Lower leg skin (tissue), 4 donors: ENCODE measurements around the gene DCDC2B. TPM values are rescaled to one million over a fixed set of nuclear protein-coding genes. Genes with fewer than 3 reads are reported as not detected.

Source experiments
- DNase-seq, 2 donors: peaks; one replicate each; pipeline ENCODE4 v3.0.0-alpha.2; 2019; ENCODE audit warnings: low spot score in 2 of 2
- H3K4me3 ChIP-seq: fragments of 200-600 bp; sonication (generic); 2 replicates; pipeline ENCODE4 v1.5.1; 2017; ENCODE audit warnings: mild to moderate bottlenecking, low read depth; ENCODE audit not compliant: poor library complexity, severe bottlenecking
- POLR2A ChIP-seq, 2 donors: fragments of 450-650 bp; IDR thresholded peaks; one replicate each; pipeline ENCODE4 v1.6.1; 2016 to 2017; ENCODE audit warnings: antibody characterized with exemption in 2 of 2, mild to moderate bottlenecking in 1 of 2, moderate library complexity in 1 of 2
- WGBS, 2 donors: methylation state at CpG; one replicate each; pipeline ENCODE4 v1.1.5; 2018; 5-methylcytosine and 5-hydroxymethylcytosine counted together
- intact Hi-C: fragments of 100-400 bp; cut with DNase I; formaldehyde crosslinking; loops from one replicate; pipeline ENCODE4 v1.15.0; 2023; ENCODE audit warnings: low total_unique reads
- total RNA-seq, 4 donors: library from RNA; depleted of rRNA; stranded (reverse); fragments of >200 nt; gene quantifications; one replicate each; pipeline ENCODE4 v1.1.0, GENCODE V29; 2016
- TF ChIP-seq, protein P1 (sequence below), 3 donors: fragments of 450-650 bp; IDR thresholded peaks; one replicate each; pipeline ENCODE4 v1.5.1; 2016; ENCODE audit warnings: antibody characterized with exemption in 3 of 3, mild to moderate bottlenecking in 3 of 3, moderate library complexity in 2 of 3

The DCDC2B gene
- total RNA-seq, 4 donors from 2014 or later = not detected

DNA sequence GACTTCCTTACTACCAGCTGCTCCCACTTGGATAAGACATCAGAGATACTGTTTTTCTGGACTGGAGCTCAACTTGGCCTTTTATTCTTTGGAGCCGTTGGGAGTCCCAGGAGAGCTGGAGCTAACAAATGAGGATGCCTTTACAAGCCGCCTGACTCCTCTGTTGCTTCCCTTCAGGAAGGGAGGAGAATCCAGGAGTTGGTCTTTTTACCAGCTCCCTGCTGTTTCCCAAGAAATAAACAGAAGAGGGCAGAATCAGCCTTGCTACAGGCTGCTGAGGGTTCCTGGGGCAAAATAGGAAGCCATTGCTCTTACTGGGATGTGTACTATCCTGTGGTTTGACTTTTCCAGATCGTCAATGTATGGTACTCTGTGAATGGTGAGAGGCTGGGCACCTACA, 14.8 kb downstream of the DCDC2B start:
- H3K4me3 ChIP-seq = no peak overlapping the region
- TF ChIP-seq POLR2A (IDR thresholded peaks at IDR 0.05) = no peak
- TF ChIP-seq, protein P1, sequence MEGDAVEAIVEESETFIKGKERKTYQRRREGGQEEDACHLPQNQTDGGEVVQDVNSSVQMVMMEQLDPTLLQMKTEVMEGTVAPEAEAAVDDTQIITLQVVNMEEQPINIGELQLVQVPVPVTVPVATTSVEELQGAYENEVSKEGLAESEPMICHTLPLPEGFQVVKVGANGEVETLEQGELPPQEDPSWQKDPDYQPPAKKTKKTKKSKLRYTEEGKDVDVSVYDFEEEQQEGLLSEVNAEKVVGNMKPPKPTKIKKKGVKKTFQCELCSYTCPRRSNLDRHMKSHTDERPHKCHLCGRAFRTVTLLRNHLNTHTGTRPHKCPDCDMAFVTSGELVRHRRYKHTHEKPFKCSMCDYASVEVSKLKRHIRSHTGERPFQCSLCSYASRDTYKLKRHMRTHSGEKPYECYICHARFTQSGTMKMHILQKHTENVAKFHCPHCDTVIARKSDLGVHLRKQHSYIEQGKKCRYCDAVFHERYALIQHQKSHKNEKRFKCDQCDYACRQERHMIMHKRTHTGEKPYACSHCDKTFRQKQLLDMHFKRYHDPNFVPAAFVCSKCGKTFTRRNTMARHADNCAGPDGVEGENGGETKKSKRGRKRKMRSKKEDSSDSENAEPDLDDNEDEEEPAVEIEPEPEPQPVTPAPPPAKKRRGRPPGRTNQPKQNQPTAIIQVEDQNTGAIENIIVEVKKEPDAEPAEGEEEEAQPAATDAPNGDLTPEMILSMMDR (IDR thresholded peaks at IDR 0.05) = no peak
- WGBS, 2 donors = 72 to 80% methylated on average over 2 to 3 of the region's 3 CpGs
- no peak for DNase-seq
- intact Hi-C loops = no loop called here

DNA sequence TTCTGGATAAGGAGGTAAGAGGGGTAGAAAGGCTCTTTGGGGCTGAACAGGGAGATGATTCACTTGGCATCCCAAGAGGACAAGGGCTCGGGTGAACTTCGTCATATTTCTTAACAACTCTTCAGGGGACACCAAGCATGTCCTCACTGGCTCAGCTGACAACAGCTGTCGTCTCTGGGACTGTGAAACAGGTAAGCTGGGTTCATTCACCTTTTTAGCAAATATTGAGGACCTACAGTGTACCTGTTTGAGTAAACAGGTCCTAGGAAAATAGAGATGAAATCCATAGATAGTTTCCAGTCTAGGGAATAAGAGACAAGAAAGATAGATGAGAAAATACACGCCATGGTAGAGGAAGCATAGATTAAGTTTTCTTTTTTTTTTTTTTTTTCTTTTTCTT, 15.4 kb downstream of the DCDC2B start:
- intact Hi-C loops = no loop called here
- H3K4me3 ChIP-seq = no peak overlapping the region
- no peak for TF ChIP-seq POLR2A (IDR thresholded peaks at IDR 0.05)
- TF ChIP-seq, protein P1 (IDR thresholded peaks at IDR 0.05) = no peak
- no peak for DNase-seq
- 86 to 91% methylated on average over 4 of the region's 4 CpGs for WGBS, 2 donors

DNA sequence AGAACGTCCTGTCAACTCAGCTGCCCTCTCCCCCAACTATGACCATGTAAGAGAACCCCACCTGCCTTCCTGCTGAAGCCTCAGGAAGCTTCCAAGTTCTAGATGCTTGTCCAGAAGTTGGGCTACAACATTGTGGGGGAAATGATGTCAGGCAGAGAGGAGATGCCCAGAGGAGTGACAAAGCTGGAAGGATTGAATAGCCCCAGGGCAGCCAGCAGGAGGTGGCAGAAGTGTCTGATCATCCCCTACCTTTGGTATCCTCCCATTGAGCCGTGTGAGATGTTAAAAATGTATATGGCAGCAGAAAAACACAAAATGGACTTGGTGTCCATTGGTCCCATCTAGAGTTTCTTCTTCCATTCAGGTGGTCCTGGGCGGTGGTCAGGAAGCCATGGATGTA, 19.9 kb downstream of the DCDC2B start:
- no peak overlapping the region for H3K4me3 ChIP-seq
- no peak for DNase-seq
- intact Hi-C loops = no loop called here
- WGBS, 2 donors = 75 to 80% methylated on average over 3 of the region's 3 CpGs
- no peak for TF ChIP-seq POLR2A (IDR thresholded peaks at IDR 0.05)
- TF ChIP-seq, protein P1 (IDR thresholded peaks at IDR 0.05) = no peak

DNA sequence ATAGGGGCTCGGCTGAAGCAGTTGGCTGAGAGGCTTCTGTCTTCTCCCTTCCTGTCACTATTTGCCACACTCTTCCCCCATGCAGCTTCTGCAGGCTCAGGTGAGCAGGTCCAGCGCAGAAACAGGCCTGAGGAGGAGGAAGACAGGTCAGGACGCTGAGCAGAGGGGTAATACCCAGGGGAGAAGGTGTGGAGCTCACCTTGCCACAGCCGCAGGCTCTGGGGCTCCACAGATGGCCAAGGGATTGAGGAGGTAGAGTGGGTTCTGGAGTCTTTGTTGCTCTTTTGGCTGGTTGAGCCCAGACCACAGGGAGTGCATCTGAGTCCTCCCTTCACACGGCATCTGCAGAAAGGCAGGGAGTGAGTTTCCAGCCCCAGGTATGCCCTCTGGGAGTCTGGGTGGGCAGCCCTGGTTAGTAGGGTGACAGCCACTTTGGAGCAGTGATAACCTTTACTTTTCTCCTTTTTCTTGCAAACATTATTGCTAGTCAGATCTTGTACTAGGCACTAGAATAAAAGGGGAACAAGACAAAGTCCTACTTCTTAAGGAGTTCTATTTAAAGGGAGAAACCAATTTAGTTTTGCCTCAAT, 23.0 kb downstream of the DCDC2B start:
- TF ChIP-seq, protein P1 (IDR thresholded peaks at IDR 0.05) = no peak
- no peak for TF ChIP-seq POLR2A (IDR thresholded peaks at IDR 0.05)
- no peak overlapping the region for H3K4me3 ChIP-seq
- no peak for DNase-seq
- intact Hi-C loops = no loop called here
- 73 to 75% methylated on average over 5 of the region's 5 CpGs for WGBS, 2 donors

DNA sequence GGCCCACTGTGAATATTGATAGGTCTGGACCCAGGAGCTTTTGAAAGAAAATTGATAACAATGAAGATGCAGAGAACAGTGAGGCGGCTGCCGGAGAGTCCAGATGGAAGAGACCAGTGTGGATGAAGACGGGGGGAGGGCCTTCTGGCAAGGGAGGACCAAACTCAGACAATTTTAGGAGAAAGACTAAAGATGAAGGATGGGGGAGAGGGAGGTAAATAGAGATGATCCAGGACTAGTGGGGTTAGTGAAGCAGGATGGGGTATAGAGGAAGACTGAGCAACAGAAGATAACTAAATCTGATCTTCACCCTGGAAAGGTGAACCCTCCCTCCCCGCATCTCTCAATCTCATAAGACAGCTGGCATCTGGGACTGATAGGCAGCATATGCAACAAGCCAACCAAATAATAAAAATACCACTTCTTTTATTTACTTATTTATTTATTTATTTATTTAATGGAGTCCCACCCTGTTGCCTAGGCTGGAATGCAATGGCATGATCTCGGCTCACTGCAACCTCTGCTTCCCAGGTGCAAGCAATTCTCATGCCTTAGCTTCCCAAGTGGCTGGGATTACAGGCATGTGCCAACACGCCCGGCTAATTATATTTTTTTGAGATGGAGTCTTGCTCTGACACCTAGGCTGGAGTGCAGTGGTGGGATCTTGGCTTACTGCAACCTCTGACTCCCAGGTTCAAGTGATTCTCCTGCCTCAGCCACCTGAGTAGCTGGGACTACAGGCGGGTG, 23.8 kb downstream of the DCDC2B start:
- H3K4me3 ChIP-seq = no peak overlapping the region
- intact Hi-C loops = no loop called here
- no peak for DNase-seq
- 79 to 80% methylated on average over 8 of the region's 8 CpGs for WGBS, 2 donors
- TF ChIP-seq POLR2A (IDR thresholded peaks at IDR 0.05) = no peak
- TF ChIP-seq, protein P1 (IDR thresholded peaks at IDR 0.05) = no peak
